HEK293 (cell line): Measurements from ENCODE around the gene KANSL3.

ENCODE experiments used
- CTCF ChIA-PET: fragments of 350-600 bp; formaldehyde crosslinking; extraction: SDS; loops from one replicate; lab custom pipeline; 2021; ENCODE audit warnings: antibody characterized with exemption; lab: Yijun Ruan, JAX
- POLR2A ChIA-PET: fragments of 300-600 bp; formaldehyde crosslinking; extraction: SDS; loops from one replicate; lab custom pipeline; 2020; ENCODE audit warnings: antibody characterized with exemption, inconsistent platforms; lab: Yijun Ruan, JAX
- H3K27ac ChIP-seq: fragments of 200-500 bp; sonication (Bioruptor generic); 2 replicates; pipeline ENCODE4 v1.5.1; 2014; ENCODE audit warnings: low read depth, low read length, control low read depth, inconsistent platforms; ENCODE audit errors: extremely low read depth
- H3K36me3 ChIP-seq, 2 experiments: fragments of 200-500 bp in 1 of 2; sonication (Bioruptor generic) in 1 of 2; 1 replicate in 1 of 2; 2 replicates in 1 of 2; pipeline ENCODE4 v1.5.1; 2014 to 2017; ENCODE audit warnings: inconsistent platforms in 2 of 2, low read length in 2 of 2; ENCODE audit not compliant: control insufficient read depth in 2 of 2, insufficient read depth in 1 of 2
- H3K4me1 ChIP-seq: fragments of 200-500 bp; sonication (Bioruptor generic); 2 replicates; pipeline ENCODE4 v1.5.1; 2014; ENCODE audit warnings: mild to moderate bottlenecking, low read length, inconsistent platforms; ENCODE audit not compliant: control insufficient read depth, insufficient read depth
- H3K4me3 ChIP-seq: 2 replicates; pipeline ENCODE4 v1.5.1; 2011; ENCODE audit warnings: low read depth, mild to moderate bottlenecking, control low read depth, low read length, moderate library complexity
- H3K9me3 ChIP-seq: fragments of 200-500 bp; sonication (Bioruptor generic); 2 replicates; pipeline ENCODE4 v1.5.1; 2014; ENCODE audit warnings: low read depth, low read length, inconsistent platforms; ENCODE audit not compliant: control insufficient read depth, insufficient read depth
- HOXC10 ChIP-seq: sonication (generic); formaldehyde crosslinking; IDR thresholded peaks from 2 replicates; pipeline ENCODE4 v1.8.1; 2023; ENCODE audit warnings: mild to moderate bottlenecking, missing genetic modification reagents
- PATZ1 ChIP-seq: fragments of 450-650 bp; formaldehyde crosslinking; IDR thresholded peaks from 2 replicates; pipeline ENCODE4 v1.5.1; 2016; ENCODE audit warnings: missing biosample characterization, missing genetic modification characterization
- SCRT1 ChIP-seq: fragments of 450-650 bp; formaldehyde crosslinking; IDR thresholded peaks from 2 replicates; pipeline ENCODE4 v1.5.1; 2016; ENCODE audit warnings: missing biosample characterization, missing genetic modification characterization, borderline replicate concordance
- SCRT2 ChIP-seq: fragments of 450-650 bp; formaldehyde crosslinking; IDR thresholded peaks from 2 replicates; pipeline ENCODE4 v1.5.1; 2016; ENCODE audit warnings: missing biosample characterization, missing genetic modification characterization
- ZBTB1 ChIP-seq: fragments of 450-650 bp; formaldehyde crosslinking; IDR thresholded peaks from 2 replicates; pipeline ENCODE4 v1.5.1; 2016; ENCODE audit warnings: missing biosample characterization, missing genetic modification characterization
- ZNF132 ChIP-seq: fragments of 450-650 bp; formaldehyde crosslinking; IDR thresholded peaks from 2 replicates; pipeline ENCODE4 v1.5.1; 2017; ENCODE audit warnings: missing biosample characterization, missing genetic modification characterization, borderline replicate concordance
- ZNF138 ChIP-seq: fragments of 450-650 bp; formaldehyde crosslinking; IDR thresholded peaks from 2 replicates; pipeline ENCODE4 v1.5.1; 2016; ENCODE audit warnings: missing biosample characterization, missing genetic modification characterization, borderline replicate concordance
- ZNF16 ChIP-seq: fragments of 450-650 bp; formaldehyde crosslinking; IDR thresholded peaks from 2 replicates; pipeline ENCODE4 v1.5.1; 2016; ENCODE audit warnings: low read depth, missing biosample characterization, missing genetic modification characterization
- ZNF169 ChIP-seq: fragments of 450-650 bp; formaldehyde crosslinking; IDR thresholded peaks from 2 replicates; pipeline ENCODE4 v1.5.1; 2016; ENCODE audit warnings: missing biosample characterization, missing genetic modification characterization
- ZNF239 ChIP-seq: fragments of 450-650 bp; formaldehyde crosslinking; IDR thresholded peaks from 2 replicates; pipeline ENCODE4 v1.5.1; 2016; ENCODE audit warnings: missing biosample characterization, missing genetic modification characterization
- ZNF26 ChIP-seq: fragments of 450-650 bp; formaldehyde crosslinking; IDR thresholded peaks from 2 replicates; pipeline ENCODE4 v1.5.1; 2016; ENCODE audit warnings: missing biosample characterization, missing genetic modification characterization
- ZNF266 ChIP-seq: fragments of 450-650 bp; formaldehyde crosslinking; IDR thresholded peaks from 2 replicates; pipeline ENCODE4 v1.5.1; 2016; ENCODE audit warnings: missing biosample characterization, missing genetic modification characterization, low read depth
- ZNF341 ChIP-seq: fragments of 450-650 bp; formaldehyde crosslinking; IDR thresholded peaks from 2 replicates; pipeline ENCODE4; 2016; ENCODE audit warnings: low read depth, missing biosample characterization, missing genetic modification characterization
- ZNF366 ChIP-seq: fragments of 450-650 bp; formaldehyde crosslinking; conservative IDR thresholded peaks from 2 replicates; pipeline ENCODE4 v1.5.1; 2016; ENCODE audit warnings: missing biosample characterization, missing genetic modification characterization
- ZNF398 ChIP-seq: fragments of 450-650 bp; formaldehyde crosslinking; IDR thresholded peaks from 2 replicates; pipeline ENCODE4 v1.5.1; 2017; ENCODE audit warnings: missing biosample characterization, missing genetic modification characterization
- ZNF530 ChIP-seq: fragments of 450-650 bp; formaldehyde crosslinking; IDR thresholded peaks from 2 replicates; pipeline ENCODE4 v1.5.1; 2016; ENCODE audit warnings: low read depth, missing biosample characterization, missing genetic modification characterization
- ZNF555 ChIP-seq: fragments of 450-650 bp; formaldehyde crosslinking; conservative IDR thresholded peaks from 2 replicates; pipeline ENCODE4 v1.5.1; 2017; ENCODE audit warnings: missing biosample characterization, mild to moderate bottlenecking, missing genetic modification characterization, inconsistent platforms
- ZNF561 ChIP-seq: fragments of 450-650 bp; IDR thresholded peaks from 2 replicates; pipeline ENCODE4 v1.5.1; 2018; ENCODE audit warnings: missing biosample characterization, missing genetic modification characterization, borderline replicate concordance
- ZNF580 ChIP-seq: fragments of 450-650 bp; formaldehyde crosslinking; IDR thresholded peaks from 2 replicates; pipeline ENCODE4 v1.5.1; 2016; ENCODE audit warnings: missing biosample characterization, missing genetic modification characterization
- ZNF791 ChIP-seq: fragments of 450-650 bp; formaldehyde crosslinking; IDR thresholded peaks from 2 replicates; pipeline ENCODE4 v1.5.1; 2016; ENCODE audit warnings: missing biosample characterization, missing genetic modification characterization
- ZSCAN16 ChIP-seq: fragments of 450-650 bp; formaldehyde crosslinking; IDR thresholded peaks from 2 replicates; pipeline ENCODE4 v1.5.1; 2016; ENCODE audit warnings: missing biosample characterization, missing genetic modification characterization
- TF ChIP-seq, protein P1 (sequence below): fragments of 450-650 bp; formaldehyde crosslinking; IDR thresholded peaks from 2 replicates; pipeline ENCODE4 v1.5.1; 2016; ENCODE audit warnings: missing biosample characterization, missing genetic modification characterization

The KANSL3 gene

GRCh38 chr2:96663829-96664228 lies 25.7 kb upstream of the KANSL3 start:
- Histone ChIP-seq H3K36me3 (no peaks in the 10 kb centered on the region), H3K4me3 (no peak overlapping the region), H3K9me3 (no peaks in the 10 kb centered on the region), H3K27ac (no peak overlapping the region), H3K4me1 (no peaks in the 10 kb centered on the region)
- CTCF ChIA-PET = no interaction called here
- no peak for TF ChIP-seq ZNF132 (tag by site-specific recombination)
- peak; percentile 41; the same call in 1 of the 2 replicates for TF ChIP-seq ZNF366 (tag by site-specific recombination)
- no peak for TF ChIP-seq HOXC10 (CRISPR knock-in tag)
- TF ChIP-seq ZBTB1 = no peak
- no peak for TF ChIP-seq ZNF26 (tag by site-specific recombination)
- no peak for TF ChIP-seq ZNF138 (tag by site-specific recombination)
- TF ChIP-seq ZNF266 (tag by site-specific recombination) = no peak
- TF ChIP-seq SCRT2 (tag by site-specific recombination) = peak; percentile 83
- TF ChIP-seq SCRT1 = peak; percentile 60; the same call in 1 of the 2 replicates
- TF ChIP-seq ZNF791 (tag by site-specific recombination) = no peak
- POLR2A ChIA-PET = no interaction called here

GRCh38 chr2:96663177-96663576 lies 25.1 kb upstream of the KANSL3 start:
- TF ChIP-seq ZNF239 (tag by site-specific recombination) (no peak), ZNF169 (tag by site-specific recombination) (no peak), ZNF341 (tag by site-specific recombination) (no peak), ZSCAN16 (tag by site-specific recombination) (no peak), ZNF16 (no peak), ZNF561 (no peak), ZNF530 (tag by site-specific recombination) (no peak)
- TF ChIP-seq, protein P1, sequence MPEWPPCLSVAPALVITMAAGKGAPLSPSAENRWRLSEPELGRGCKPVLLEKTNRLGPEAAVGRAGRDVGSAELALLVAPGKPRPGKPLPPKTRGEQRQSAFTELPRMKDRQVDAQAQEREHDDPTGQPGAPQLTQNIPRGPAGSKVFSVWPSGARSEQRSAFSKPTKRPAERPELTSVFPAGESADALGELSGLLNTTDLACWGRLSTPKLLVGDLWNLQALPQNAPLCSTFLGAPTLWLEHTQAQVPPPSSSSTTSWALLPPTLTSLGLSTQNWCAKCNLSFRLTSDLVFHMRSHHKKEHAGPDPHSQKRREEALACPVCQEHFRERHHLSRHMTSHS (tag by site-specific recombination) = no peak
- Histone ChIP-seq H3K4me3 (no peak overlapping the region), H3K9me3 (no peaks in the 10 kb centered on the region), H3K4me1 (no peaks in the 10 kb centered on the region), H3K36me3 (no peaks in the 10 kb centered on the region), H3K27ac (no peak overlapping the region)
- ChIA-PET POLR2A (interaction anchor here (0.6 kb wide), 1 partner anchor 25 kb away, joined by 5 read pairs; the partner anchor contains the start of gene KANSL3), CTCF (no interaction called here)

GRCh38 chr2:96662360-96662759 lies 24.2 kb upstream of the KANSL3 start:
- POLR2A ChIA-PET = no interaction called here
- H3K4me3 ChIP-seq = no peak overlapping the region
- H3K9me3 ChIP-seq = no peaks in the 10 kb centered on the region
- no peaks in the 10 kb centered on the region for H3K4me1 ChIP-seq
- CTCF ChIA-PET = no interaction called here
- H3K36me3 ChIP-seq = no peaks in the 10 kb centered on the region
- no peak overlapping the region for H3K27ac ChIP-seq
- TF ChIP-seq PATZ1 (tag by site-specific recombination) = no peak
- no peak for TF ChIP-seq ZNF555 (tag by site-specific recombination)
- TF ChIP-seq ZNF398 (tag by site-specific recombination) = no peak
- no peak for TF ChIP-seq ZNF580
